ENCODE results near the gene KIAA1210. TPM values are rescaled to one million over a fixed set of nuclear protein-coding genes. Genes with fewer than 3 reads are reported as not detected.

The KIAA1210 gene
- total RNA-seq, 1 donor from 2014 or later, result not detected

- peaks cover 19% of the 10 kb centered on the region for H3K4me1 Mint-ChIP-seq (ENCODE audit: low read depth)
- no peaks in the 10 kb centered on the region for H3K27me3 Mint-ChIP-seq (ENCODE audit: low read depth)
- peaks cover 13% of the 10 kb centered on the region for H3K9me3 Mint-ChIP-seq (ENCODE audit: low read depth)
- H3K36me3 Mint-ChIP-seq (ENCODE audit: low read depth), result no peaks in the 10 kb centered on the region
- no peak overlapping the region for H3K27ac Mint-ChIP-seq (ENCODE audit: unreplicated experiment)
- DNase-seq (ENCODE audit: low spot score), result no peak
- no peak for TF ChIP-seq CTCF (IDR thresholded peaks at IDR 0.05)
- no peak overlapping the region for H3K4me3 Mint-ChIP-seq (ENCODE audit: unreplicated experiment)
Measured at GRCh38 chrX:119042996-119043395, 84.6 kb downstream of the KIAA1210 start.

DNA sequence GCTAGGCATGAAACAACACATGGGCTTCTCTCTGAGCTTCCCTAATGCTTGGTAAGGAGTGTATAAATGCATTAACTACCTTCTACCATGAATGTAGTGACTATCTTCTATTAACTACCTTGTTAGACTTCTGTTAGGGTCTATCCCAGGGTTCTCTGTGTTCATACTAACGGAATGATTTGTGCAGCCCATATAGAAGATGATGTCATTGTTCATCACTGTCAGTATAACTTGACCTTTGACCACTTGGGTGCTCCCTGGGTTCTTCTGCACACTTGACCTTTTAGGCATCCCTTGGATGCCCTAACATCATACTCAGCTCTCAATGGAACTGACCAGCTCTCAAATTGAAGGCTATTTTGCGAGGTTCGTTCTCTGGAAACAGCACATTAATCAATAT lies 85.6 kb downstream of the KIAA1210 start:
- Mint-ChIP-seq H3K9me3 (ENCODE audit: low read depth) (peaks cover 11% of the 10 kb centered on the region), H3K27ac (ENCODE audit: unreplicated experiment) (no peak overlapping the region), H3K4me1 (ENCODE audit: low read depth) (peaks cover 19% of the 10 kb centered on the region), H3K4me3 (ENCODE audit: unreplicated experiment) (no peak overlapping the region), H3K36me3 (ENCODE audit: low read depth) (no peaks in the 10 kb centered on the region), H3K27me3 (ENCODE audit: low read depth) (no peaks in the 10 kb centered on the region)
- TF ChIP-seq CTCF (IDR thresholded peaks at IDR 0.05), result no peak
- DNase-seq (ENCODE audit: low spot score), result no peak

GRCh38 chrX:119041175-119041574 lies 86.4 kb downstream of the KIAA1210 start:
- DNase-seq (ENCODE audit: low spot score), result no peak
- peaks cover 25% of the 10 kb centered on the region for H3K4me1 Mint-ChIP-seq (ENCODE audit: low read depth)
- peak overlapping the region; percentile 65 for H3K27ac Mint-ChIP-seq (ENCODE audit: unreplicated experiment)
- TF ChIP-seq CTCF (IDR thresholded peaks at IDR 0.05), result no peak
- H3K4me3 Mint-ChIP-seq (ENCODE audit: unreplicated experiment), result no peak overlapping the region
- no peaks in the 10 kb centered on the region for H3K36me3 Mint-ChIP-seq (ENCODE audit: low read depth)
- H3K27me3 Mint-ChIP-seq (ENCODE audit: low read depth), result no peaks in the 10 kb centered on the region
- peaks cover 8% of the 10 kb centered on the region for H3K9me3 Mint-ChIP-seq (ENCODE audit: low read depth)

DNA sequence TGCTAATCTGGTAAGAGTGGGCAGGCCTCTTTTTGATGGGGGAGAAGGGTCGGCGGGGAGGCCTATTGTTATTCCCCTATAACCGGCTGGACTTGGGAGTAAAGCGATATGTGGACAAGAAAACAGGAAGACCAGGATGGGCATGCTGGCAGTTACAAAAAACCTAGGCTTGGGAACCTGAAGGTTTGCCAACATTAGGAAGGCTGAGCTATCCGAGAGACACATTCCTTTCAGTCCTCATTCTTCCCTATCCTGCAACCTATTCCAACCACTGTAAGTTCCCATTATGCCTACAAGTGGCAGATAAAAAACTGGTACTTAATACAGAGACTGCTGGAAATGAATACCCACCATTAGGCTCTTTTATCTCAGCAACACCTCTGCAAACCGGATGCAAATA lies 87.2 kb downstream of the KIAA1210 start:
- H3K9me3 Mint-ChIP-seq (ENCODE audit: low read depth), result peaks cover 11% of the 10 kb centered on the region
- H3K4me1 Mint-ChIP-seq (ENCODE audit: low read depth), result peaks cover 26% of the 10 kb centered on the region
- no peaks in the 10 kb centered on the region for H3K36me3 Mint-ChIP-seq (ENCODE audit: low read depth)
- no peak overlapping the region for H3K4me3 Mint-ChIP-seq (ENCODE audit: unreplicated experiment)
- no peak for DNase-seq (ENCODE audit: low spot score)
- TF ChIP-seq CTCF (IDR thresholded peaks at IDR 0.05), result no peak
- H3K27ac Mint-ChIP-seq (ENCODE audit: unreplicated experiment), result peak overlapping the region; percentile 42
- no peaks in the 10 kb centered on the region for H3K27me3 Mint-ChIP-seq (ENCODE audit: low read depth)

DNA sequence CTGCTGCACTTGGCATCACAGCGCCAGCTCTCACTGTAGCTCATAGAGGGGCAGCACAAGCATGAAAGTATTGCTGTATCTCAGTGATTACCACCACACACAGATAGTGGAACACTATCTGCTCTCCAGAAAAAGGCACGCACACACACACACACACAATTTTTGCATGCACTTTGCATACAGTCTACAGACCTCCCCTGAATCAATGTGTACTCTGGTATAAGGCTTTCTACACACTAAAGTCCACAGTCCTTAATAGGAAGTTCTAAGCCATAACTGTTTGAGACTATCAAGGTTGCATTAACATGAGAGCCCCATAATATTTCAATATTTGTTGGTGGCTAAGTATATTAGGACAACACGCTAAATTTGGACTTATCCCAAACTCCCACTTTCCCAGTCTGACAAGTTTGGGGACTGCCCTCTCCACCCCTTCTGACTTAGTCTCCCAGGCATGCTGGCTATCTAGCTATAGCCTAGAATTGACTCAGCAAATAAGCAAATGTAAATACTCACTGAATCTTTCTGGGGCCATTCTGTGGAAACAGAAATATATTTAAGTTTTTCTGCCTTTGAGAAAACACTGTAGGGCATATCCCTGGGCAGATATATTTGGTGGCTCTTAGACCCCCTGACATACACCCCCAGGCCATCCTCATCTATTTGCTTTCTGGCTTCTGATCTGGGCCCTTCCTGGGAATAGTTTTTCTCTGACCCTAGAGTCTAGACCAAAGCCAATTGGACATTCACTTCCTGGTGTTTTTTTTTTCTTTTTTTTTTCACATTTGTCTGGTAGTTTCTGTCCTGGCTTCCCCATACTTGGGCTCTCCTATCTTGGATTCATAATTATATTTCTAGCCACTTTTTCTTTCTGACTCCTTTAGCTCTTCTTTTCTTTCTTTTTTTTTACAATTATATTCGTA lies 91.2 kb downstream of the KIAA1210 start:
- Mint-ChIP-seq H3K36me3 (ENCODE audit: low read depth) (peaks cover 2% of the 10 kb centered on the region), H3K4me3 (ENCODE audit: unreplicated experiment) (no peak overlapping the region), H3K27ac (ENCODE audit: unreplicated experiment) (no peak overlapping the region), H3K4me1 (ENCODE audit: low read depth) (peaks cover 21% of the 10 kb centered on the region), H3K9me3 (ENCODE audit: low read depth) (peaks cover 32% of the 10 kb centered on the region), H3K27me3 (ENCODE audit: low read depth) (no peaks in the 10 kb centered on the region)
- DNase-seq (ENCODE audit: low spot score), result no peak
- no peak for TF ChIP-seq CTCF (IDR thresholded peaks at IDR 0.05)

Data from chondrocyte (in vitro differentiated cells).